GM18507 (cell line): ENCODE results near the gene NPEPPS.
"Not testable (repeated sequence)": the region's sequence is repeated elsewhere in the genome, so short reads cannot be mapped to it uniquely, and the experiment has no call there.

ENCODE experiments used
- DNase-seq: peaks from one replicate; pipeline ENCODE4 v3.0.0; 2011; ENCODE audit warnings: low read depth; ENCODE audit not compliant: insufficient read length; ENCODE audit errors: extremely low spot score
- FAIRE-seq: peaks from 2 replicates; lab custom pipeline; 2011; peaks lifted over from hg19 to GRCh38; lab: Jason Lieb, UNC

Gene NPEPPS

DNA sequence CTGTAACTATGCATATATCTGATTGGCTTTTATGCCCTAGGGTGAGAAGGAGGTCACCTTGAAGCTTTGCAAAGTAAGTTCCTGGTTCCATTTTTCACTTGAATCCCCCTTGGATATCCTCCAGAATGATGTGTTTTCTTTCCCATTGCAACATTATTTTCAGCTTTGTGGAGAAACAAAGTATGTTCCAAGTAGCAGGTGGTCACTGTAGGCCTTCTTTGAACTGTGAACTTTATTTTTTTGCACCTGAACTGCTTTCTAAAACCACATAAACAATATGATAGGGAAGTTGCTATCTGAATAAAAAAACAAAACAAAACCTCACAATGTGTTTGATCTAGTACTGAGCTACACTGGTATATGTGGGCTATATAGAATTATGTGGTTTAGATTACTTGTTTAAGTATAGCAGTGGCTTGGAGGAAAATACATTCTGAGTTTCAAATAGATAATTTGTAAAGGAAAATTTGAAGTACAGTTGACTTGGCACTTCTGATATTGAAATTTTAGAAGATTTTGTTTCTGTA lies 29.7 kb downstream of the NPEPPS start:
- not testable (repeated sequence) for DNase-seq
- peak; percentile 61 for FAIRE-seq

DNA sequence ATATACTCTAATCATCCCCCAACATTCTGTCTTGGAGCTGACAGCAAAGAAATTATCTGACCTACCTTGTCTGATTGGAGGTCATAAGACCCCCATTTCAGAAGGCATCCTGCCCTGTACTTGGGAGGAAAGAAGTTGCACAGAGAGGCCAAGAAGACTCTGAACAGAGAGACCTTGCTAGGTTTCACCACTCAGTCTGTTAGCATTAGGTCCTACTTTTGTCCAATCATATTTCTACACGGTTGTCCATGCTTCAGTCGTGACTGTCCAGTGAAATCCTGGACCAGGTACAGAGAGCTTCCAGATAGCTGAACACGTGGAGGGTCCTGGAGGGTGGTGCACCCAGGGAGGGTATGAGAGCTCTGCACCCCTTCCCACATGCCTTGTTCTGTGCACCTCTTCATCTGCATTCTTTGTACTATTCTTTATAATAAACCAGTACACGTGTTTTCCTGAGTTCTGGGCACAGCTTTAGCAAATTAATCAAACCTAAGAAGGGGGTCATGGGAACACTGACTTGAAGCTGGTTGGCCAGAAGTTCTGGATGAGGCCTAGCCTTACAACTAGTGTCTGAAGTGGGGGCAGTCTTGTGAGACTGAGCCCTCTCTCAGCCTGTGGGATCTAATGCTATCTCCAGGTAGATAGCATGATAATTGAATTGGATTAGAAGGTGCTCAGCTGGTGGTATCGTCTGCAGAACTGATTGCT lies 30.9 kb downstream of the NPEPPS start:
- FAIRE-seq, DNase-seq: not testable (repeated sequence)

DNA sequence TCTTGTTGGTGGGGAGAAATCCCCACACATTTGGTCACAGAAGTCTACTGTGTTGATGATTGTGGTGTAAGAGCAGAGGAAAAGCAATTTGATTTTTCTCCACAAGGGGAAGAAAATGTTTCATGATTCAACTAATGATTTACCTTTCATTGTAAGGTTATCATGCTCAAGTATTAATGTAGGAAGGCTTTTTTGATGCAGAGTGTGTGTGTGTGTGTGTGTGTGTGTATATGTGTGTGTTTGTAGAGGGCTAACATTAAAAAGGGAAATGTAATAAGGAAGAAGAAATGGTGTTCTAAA lies 31.4 kb downstream of the NPEPPS start:
- FAIRE-seq: peak; percentile 91

DNA sequence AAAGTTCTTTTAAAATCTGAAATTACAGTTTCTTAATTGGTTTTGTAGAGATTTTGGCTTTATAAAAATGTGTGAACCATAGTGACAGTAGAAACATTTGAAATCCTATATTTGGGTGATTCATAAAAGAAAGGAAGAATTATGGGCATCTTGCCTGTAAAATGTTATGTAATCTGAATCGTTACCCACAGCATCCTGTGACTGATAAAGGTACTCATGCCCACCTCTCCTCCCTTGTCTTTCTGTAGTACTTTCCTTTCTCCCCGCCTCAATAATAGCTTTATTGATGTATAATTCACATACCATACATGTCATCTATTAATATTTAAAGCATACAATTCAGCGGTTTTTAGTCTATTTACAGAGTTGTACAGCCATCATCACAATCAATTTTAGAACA lies 36.4 kb downstream of the NPEPPS start:
- not testable (repeated sequence) for DNase-seq, FAIRE-seq

More for the DNA sequence above, 31.4 kb downstream of the NPEPPS start:
- DNase-seq: not testable (repeated sequence)

DNA sequence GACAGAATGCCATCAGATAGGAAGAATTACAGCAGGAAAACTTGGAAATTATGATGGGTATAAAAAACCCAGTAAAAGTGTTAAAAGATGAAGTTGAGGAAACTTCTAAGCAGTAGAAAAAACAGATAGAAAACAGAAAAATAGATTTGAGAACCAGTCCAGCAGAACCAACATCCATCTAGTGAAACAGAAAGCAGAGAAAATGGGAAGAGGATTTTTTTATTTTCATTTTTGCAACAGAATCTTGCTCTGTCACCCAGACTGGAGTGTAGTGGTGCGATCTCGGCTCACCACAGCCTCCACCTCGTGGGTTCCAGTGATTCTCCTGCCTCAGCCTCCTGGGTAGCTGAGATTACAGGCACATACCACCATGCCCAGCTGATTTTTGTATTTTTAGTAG lies 41.7 kb downstream of the NPEPPS start:
- FAIRE-seq, DNase-seq: not testable (repeated sequence)

DNA sequence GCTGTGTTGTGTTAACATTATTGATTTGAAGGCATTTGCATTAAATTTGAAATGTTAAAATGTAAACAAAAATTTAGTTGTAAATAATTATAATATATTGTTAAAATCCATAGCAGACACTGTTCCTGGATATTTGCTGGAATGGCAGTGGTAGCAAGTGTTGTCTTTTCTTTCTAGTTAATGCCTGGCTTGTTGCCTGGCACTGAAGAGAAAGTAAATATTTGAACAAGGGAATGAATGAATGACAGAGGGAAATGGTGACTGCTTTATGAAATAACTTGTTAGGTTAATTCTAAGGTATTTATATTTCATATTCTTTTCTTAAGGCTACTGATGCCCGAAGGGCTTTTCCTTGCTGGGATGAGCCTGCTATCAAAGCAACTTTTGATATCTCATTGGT lies 51.5 kb downstream of the NPEPPS start:
- not testable (repeated sequence) for DNase-seq
- FAIRE-seq: peak; percentile 72

DNA sequence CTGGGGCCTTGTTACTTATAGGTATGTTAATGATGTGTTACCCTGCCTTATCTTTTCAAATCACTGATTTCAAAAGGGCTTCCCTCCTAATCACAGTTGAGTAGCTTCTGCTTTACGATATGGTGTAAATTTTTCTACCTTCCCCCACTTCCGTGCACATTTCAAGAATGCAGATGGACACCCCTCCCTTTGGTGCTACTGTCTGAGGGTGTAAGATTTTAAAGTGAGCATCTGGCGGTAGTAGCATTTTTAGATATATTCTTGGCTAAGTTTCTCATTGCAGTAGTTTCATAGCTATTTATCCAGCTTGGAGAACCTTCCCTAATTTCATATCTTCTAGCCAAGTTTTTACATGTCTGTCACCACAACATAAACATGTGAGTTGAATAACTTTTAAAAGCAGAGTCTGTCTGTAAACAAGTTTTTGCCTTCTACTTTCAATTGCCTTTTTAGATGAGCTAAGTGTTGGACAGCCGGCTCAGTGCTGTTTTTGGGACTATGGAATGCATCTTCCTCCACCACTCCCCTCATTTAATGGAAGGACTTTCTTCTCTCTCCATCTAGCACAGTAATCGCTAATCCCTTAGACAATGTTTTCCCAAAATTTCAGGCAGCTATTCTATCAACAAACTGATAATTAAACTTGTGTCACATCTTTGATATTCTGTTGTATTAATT lies 55.6 kb downstream of the NPEPPS start:
- FAIRE-seq: peak; percentile 75
- DNase-seq: not testable (repeated sequence)

DNA sequence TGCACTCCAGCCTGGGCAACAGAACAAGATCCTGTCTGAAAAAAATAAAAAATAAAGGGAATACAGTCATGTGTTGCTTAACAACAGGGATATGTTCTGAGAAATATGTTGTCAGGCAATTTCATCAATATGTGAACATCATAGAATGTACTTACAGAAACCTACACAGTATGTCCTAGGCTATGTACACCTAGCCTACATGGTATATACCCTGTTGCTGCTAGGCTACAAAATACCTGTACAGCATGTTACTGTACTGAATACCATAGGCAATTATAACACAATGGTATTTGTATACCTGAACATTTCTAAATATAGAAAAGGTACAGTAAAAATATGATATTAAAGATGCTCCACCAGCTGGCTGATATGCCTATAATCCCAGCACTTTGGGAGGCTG lies 62.6 kb downstream of the NPEPPS start:
- not testable (repeated sequence) for FAIRE-seq, DNase-seq

DNA sequence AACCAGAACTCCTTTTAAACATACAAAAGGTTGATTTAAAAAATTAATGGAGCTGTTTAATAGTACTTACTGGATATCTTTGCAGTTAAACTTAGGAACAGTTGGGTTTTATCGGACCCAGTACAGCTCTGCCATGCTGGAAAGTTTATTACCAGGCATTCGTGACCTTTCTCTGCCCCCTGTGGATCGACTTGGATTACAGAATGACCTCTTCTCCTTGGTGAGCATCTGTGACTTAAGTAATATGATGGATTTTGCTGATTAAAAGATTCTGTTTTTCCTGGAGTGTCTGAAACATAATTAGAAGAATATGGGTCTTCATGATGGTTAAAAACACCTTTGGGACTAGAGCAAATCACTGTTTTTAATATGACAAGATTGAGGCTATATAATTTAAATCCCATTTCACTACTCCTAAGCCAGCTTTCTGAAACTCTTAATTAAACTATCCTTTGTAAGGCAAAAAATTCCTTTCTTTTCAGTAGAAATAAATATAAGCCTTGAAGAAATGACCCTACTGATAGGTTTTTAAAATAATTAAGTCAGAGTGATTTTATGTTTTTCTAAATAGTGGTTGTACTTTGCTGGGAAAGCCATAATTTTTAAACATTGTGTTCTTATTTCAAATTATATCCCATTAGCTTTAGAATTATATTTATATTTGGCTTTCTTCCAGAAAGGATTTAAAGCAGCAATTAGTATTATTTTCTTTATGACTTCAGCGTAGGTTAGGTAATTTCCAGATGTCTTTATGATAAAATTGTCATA lies 73.1 kb downstream of the NPEPPS start:
- no peak for DNase-seq

DNA sequence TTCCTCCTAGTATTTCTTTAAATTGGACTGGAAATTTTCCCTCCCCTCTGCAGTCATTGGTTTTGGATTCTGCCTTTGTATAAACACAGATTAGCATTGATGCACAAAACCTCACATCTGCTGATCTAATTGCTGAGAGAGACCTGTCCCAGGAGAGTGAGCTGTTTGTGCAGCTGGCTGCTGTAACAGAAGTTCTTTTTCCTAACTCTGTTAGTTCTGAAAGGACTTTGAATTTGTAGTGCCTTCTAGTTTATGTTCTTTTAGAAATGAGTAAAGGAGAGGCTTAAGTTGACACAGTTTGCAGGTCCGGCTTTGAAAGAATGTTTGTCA lies 73.7 kb downstream of the NPEPPS start:
- no peak for FAIRE-seq
- DNase-seq: no peak

More for the DNA sequence above, 73.1 kb downstream of the NPEPPS start:
- no peak for FAIRE-seq

DNA sequence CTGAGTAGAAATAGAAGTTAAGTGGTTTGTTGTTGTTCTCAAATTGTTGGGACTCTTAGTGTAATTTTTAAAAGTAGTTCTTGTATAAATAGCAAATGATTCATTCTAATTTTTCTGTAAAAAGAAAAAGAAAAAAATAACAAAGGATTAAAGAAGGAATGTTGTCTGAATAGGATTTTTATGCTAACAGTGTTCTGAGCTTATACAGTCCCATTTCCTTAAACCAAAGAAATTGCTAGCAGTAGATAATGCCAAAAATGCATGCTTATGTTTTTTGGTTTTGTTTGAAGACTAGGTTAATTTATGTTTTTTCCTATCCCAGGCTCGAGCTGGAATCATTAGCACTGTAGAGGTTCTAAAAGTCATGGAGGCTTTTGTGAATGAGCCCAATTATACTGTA lies 74.1 kb downstream of the NPEPPS start:
- no peak for DNase-seq
- FAIRE-seq: no peak

DNA sequence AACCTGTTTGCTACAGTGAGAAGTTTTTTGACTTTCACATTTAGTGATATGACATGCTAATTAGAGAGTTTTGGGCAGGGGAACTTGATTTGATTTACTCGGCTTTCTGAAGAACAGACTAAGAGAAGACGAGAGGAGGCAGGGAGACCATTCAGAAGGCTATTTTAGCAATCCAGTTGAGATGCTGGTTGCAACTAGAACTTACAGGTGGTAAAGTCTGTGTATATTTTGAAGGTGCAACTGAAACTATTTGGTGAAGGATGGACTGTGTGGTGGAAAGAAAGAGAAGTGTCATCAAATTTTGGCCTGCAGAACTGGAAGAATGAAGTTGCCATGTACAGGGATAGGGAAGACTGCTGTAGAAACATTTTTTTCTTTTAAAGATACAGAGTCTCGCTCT lies 76.6 kb downstream of the NPEPPS start:
- no peak for FAIRE-seq
- DNase-seq: no peak

DNA sequence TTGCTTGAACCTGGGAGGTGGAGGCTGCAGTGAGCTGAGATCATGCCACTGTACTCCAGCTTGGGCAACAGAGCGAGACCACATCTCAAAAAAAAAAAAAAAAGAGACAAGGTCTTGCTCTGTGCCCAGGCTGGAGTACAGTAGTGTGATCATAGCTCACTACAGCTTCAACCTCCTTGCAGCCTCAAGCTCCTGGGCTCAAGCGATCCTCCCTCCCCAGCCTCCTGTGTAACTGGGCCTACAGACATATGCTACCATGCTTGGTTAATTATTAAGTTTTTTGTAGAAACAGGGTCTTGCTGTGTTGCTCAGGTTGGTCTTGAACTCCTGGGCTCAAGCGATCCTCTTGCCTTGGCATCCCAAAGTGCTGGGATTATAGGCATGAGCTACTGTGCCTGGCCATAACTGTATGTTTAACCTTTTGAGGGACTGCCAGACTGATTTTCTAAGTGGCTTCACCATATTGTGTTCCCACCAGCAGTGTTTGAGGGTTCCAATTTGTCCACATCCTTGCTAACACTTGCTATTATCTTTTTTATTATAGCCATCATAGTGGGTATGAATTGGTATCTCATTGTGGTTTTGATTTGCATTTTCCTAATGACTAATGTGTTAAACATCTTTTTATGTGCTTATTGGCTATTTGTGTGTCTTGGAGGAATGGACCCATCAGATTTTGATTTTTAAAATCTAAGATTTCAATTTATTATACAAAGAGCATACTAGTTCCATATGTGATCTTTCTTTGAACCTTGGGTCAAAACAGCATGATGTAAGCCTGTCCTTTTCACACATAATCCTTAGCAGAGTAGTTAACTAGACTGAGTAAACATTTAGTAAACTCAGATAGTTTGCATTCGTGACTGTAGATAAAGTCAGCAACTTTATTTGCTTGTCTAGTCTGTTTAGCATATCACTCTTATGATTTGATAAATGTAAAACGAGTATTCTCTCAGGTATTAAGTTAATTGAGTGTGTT lies 80.8 kb downstream of the NPEPPS start:
- DNase-seq: no peak
- FAIRE-seq: no peak

DNA sequence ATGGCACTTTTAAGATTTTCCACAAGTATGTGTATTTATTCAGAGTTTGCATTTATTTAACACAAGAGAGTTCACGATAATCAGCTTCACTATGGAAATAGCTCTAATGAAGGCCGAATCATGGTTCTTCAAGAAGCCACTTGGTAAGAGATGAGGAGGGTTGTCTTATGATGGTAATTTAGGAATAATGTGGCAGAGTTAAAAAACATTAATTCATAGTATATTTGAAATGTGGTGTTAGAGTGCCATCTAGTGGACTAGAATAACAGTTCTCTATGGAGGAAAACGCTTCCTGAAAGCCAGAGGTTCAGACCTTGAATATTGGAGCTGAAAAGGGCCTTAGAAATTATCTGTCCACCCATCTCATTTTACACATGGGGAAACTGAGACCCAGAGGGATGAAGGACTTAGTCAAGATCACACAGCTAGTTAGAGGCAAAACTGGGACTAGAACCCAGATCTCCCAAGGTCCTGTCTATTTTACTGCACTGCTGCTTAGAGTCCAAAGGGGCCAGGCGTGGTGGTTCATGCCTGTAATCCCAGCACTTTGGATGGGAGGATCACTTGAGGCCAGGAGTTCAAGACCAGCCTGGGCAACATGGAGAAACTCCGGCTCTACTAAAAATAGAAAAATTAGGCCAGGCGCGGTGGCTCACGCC lies 85.0 kb downstream of the NPEPPS start:
- DNase-seq (peak; percentile 17), FAIRE-seq (peak; percentile 76)

DNA sequence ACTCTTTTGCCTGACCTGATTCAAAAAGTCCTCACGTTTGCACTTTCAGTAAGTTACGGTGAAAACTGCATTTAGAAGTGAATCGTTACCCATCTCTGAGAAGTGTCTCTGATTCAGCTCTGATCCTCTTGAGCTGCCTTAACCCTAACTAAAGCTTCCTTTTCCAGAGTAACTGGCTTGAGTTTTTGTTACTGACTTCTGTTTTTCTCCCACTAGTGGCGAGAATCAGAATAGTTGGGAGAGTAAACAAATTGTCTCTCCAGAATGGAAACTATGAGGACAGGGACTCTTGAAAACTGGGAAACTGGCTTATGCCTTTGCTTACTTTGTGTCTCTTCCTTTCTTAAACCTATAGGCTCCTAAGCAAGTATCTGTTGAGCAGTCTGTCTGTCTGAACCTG lies 87.5 kb downstream of the NPEPPS start:
- no peak for DNase-seq
- FAIRE-seq: no peak

DNA sequence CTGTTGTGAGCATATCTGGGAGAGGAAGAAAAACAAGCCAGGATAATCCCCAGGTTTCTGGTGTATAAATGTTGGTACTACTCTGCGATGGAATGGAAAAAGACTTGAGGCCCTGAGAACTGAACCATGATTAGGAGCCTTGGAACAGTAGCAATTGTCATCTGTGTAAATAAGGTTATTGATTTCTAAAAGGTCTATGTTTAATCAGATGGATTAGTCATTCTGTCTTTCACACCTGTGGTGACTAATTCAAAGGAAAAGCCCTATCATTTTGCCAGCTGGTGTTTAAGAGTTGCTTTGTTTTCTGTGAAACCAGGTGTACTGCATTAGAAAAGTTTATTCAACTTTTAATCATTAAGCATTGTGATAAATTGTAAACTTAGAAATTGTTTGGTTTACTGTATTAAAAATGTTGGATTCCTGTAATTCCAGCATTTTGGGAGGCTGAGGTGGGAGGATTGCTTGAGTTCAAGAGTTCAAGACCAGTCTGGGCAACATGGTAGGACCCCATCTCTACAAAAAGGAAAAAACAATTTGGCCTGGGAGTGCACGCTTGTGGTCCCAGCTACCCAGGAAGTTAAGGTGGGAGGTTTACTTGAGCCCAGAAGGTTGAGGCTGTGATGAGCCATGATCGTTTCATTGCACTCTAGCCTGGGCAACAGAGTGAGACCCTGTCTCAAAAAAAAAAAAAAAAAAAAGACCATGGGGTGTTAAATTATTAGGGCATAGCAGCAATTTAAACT lies 89.8 kb downstream of the NPEPPS start:
- FAIRE-seq (no peak), DNase-seq (no peak)

DNA sequence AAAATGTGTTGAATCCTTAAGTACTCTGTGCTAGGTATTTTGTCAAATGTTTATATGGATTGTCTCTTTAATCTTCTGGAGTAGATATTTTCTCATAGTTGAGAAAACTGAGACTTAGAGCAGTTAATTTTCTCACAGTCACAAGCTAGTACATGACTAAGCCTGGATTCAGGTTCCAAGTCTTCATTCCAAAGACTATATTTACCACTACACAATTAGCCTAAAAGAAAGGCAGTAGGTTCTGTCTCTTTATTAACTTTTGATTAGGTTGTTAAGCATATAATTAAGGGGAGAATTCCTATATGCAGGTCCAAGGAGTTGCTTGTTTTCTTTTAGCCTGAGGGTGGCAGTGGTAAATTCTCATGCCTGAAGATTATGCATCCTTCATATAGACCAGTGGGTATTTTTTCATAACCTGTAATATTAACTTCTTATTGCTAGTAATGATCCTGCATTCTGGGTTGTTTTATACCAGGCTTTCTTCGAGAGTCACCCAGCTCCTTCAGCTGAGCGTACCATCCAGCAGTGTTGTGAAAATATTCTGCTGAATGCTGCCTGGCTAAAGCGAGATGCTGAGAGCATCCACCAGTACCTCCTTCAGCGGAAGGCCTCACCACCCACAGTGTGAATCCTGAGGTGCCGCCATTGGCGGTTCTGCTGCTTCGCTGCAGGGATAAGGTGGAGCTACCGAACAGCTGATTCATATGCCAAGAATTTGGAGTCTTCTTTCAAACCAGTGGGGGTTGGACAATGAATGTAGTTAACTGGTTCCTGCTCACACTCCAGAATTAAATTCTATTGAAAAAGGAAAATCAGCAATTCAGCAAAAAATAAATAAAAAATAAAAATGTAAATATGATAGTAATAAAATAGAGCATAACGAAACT lies 90.6 kb downstream of the NPEPPS start:
- DNase-seq (no peak), FAIRE-seq (no peak)
